Urinary bladder (tissue), 4 donors: Measurements from ENCODE around the gene CDCP1. TPM values are rescaled to one million over a fixed set of nuclear protein-coding genes. Genes with fewer than 3 reads are reported as not detected.

Source experiments
- DNase-seq: peaks from one replicate; pipeline ENCODE4 v3.0.0-alpha.2; 2015; ENCODE audit errors: extremely low spot score
- H3K27ac ChIP-seq: one replicate; pipeline ENCODE4 v1.5.1; 2013; ENCODE audit warnings: low read depth, mild to moderate bottlenecking, moderate library complexity
- H3K36me3 ChIP-seq: one replicate; pipeline ENCODE4 v1.6.1; 2013; ENCODE audit warnings: mild to moderate bottlenecking, moderate library complexity; ENCODE audit not compliant: insufficient read depth
- H3K4me1 ChIP-seq: one replicate; pipeline ENCODE4 v1.6.1; 2013; ENCODE audit warnings: mild to moderate bottlenecking, moderate library complexity; ENCODE audit not compliant: insufficient read depth
- H3K4me3 ChIP-seq: one replicate; pipeline ENCODE4 v1.5.1; 2013; ENCODE audit warnings: low read depth, low read length
- WGBS: extraction: QIAGEN DNeasy Blood & Tissue Kit; methylation state at CpG from one replicate; pipeline ENCODE4 v1.1.7; 2013; 5-methylcytosine and 5-hydroxymethylcytosine counted together
- polyA plus RNA-seq: library from polyadenylated mRNA; stranded (reverse); fragments of 200-250 nt; gene quantifications from one replicate; pipeline ENCODE4 v1.2.3, GENCODE V29; 2013
- total RNA-seq: library from RNA; depleted of rRNA; stranded (reverse); fragments of >200 nt; gene quantifications from one replicate; pipeline ENCODE4 v1.2.3, GENCODE V29; 2014
- donor health status: healthy with polysubstance abuse.
- donor health status: healthy.

The CDCP1 gene
- total and polyA plus RNA-seq, 2 donors: 2.0 to 2.9 TPM

GRCh38 chr3:45123581-45124269, 22.5 kb downstream of the CDCP1 start:
- WGBS: 78% methylated on average over 3 of the region's 3 CpGs
- H3K27ac ChIP-seq: no peak overlapping the region
- DNase-seq: no peak
- no peak overlapping the region for H3K4me3 ChIP-seq
- no peaks in the 10 kb centered on the region for H3K4me1 ChIP-seq
- H3K36me3 ChIP-seq: no peaks in the 10 kb centered on the region

- Histone ChIP-seq H3K4me3 (no peak overlapping the region), H3K27ac (no peak overlapping the region), H3K4me1 (no peaks in the 10 kb centered on the region), H3K36me3 (no peaks in the 10 kb centered on the region)
- 61% methylated on average over 5 of the region's 5 CpGs for WGBS
- DNase-seq: no peak
These were observed 23.1 kb downstream of the CDCP1 start for GRCh38 chr3:45123030-45123429.

GRCh38 chr3:45120359-45121158, 25.6 kb downstream of the CDCP1 start:
- Histone ChIP-seq H3K4me1 (no peaks in the 10 kb centered on the region), H3K4me3 (no peak overlapping the region), H3K27ac (no peak overlapping the region), H3K36me3 (no peaks in the 10 kb centered on the region)
- 85% methylated on average over 12 of the region's 12 CpGs for WGBS
- DNase-seq: no peak

GRCh38 chr3:45119824-45120358, 26.3 kb downstream of the CDCP1 start:
- H3K27ac ChIP-seq: no peak overlapping the region
- no peak overlapping the region for H3K4me3 ChIP-seq
- DNase-seq: no peak
- H3K4me1 ChIP-seq: no peaks in the 10 kb centered on the region
- WGBS: 78% methylated on average over 2 of the region's 2 CpGs
- no peaks in the 10 kb centered on the region for H3K36me3 ChIP-seq

- 58% methylated on average over 4 of the region's 4 CpGs for WGBS
- Histone ChIP-seq H3K27ac (no peak overlapping the region), H3K36me3 (no peaks in the 10 kb centered on the region)
These were observed 26.8 kb downstream of the CDCP1 start for GRCh38 chr3:45119376-45119775.

GRCh38 chr3:45118615-45119071, 27.5 kb downstream of the CDCP1 start:
- H3K36me3 ChIP-seq: no peaks in the 10 kb centered on the region
- no peak for DNase-seq
- H3K4me1 ChIP-seq: no peaks in the 10 kb centered on the region
- WGBS: 62% methylated on average over 2 of the region's 2 CpGs
- no peak overlapping the region for H3K27ac ChIP-seq
- no peak overlapping the region for H3K4me3 ChIP-seq

More at GRCh38 chr3:45119376-45119775, 26.8 kb downstream of the CDCP1 start:
- DNase-seq: no peak
- Histone ChIP-seq H3K4me1 (no peaks in the 10 kb centered on the region), H3K4me3 (no peak overlapping the region)

GRCh38 chr3:45116350-45116749, 29.8 kb downstream of the CDCP1 start:
- 53% methylated on average over 4 of the region's 4 CpGs for WGBS
- no peak overlapping the region for H3K27ac ChIP-seq

GRCh38 chr3:45113625-45114050, 32.5 kb downstream of the CDCP1 start:
- no peak for DNase-seq
- Histone ChIP-seq H3K36me3 (no peaks in the 10 kb centered on the region), H3K27ac (no peak overlapping the region), H3K4me3 (no peak overlapping the region), H3K4me1 (no peaks in the 10 kb centered on the region)
- WGBS: 60% methylated on average over 6 of the region's 6 CpGs

More at GRCh38 chr3:45116350-45116749, 29.8 kb downstream of the CDCP1 start:
- no peak overlapping the region for H3K4me3 ChIP-seq
- no peak for DNase-seq
- H3K36me3 ChIP-seq: no peaks in the 10 kb centered on the region
- no peaks in the 10 kb centered on the region for H3K4me1 ChIP-seq

- no peak overlapping the region for H3K27ac ChIP-seq
- no peaks in the 10 kb centered on the region for H3K4me1 ChIP-seq
- whole genome bisulfite sequencing: 58% methylated on average over 4 of the region's 4 CpGs
- H3K4me3 ChIP-seq: no peak overlapping the region
- no peak for DNase-seq
- no peaks in the 10 kb centered on the region for H3K36me3 ChIP-seq
These were observed 33.2 kb downstream of the CDCP1 start for GRCh38 chr3:45112939-45113338.

- Histone ChIP-seq H3K4me1 (no peaks in the 10 kb centered on the region), H3K4me3 (no peak overlapping the region), H3K27ac (no peak overlapping the region), H3K36me3 (no peaks in the 10 kb centered on the region)
- 90% methylated on average over 10 of the region's 10 CpGs for WGBS
- no peak for DNase-seq
These were observed 35.7 kb downstream of the CDCP1 start for GRCh38 chr3:45110509-45110833.

- no peaks in the 10 kb centered on the region for H3K4me1 ChIP-seq
- no peak overlapping the region for H3K4me3 ChIP-seq
- no peaks in the 10 kb centered on the region for H3K36me3 ChIP-seq
- no peak overlapping the region for H3K27ac ChIP-seq
- DNase-seq: no peak
- 69% methylated on average over 7 of the region's 7 CpGs for WGBS
These were observed 36.2 kb downstream of the CDCP1 start for GRCh38 chr3:45109771-45110508.

- no peak for DNase-seq
- H3K4me1 ChIP-seq: no peaks in the 10 kb centered on the region
- 93% methylated on average over 2 of the region's 2 CpGs for WGBS
These were observed 39.3 kb downstream of the CDCP1 start for GRCh38 chr3:45106874-45107273.

GRCh38 chr3:45105855-45106671, 40.1 kb downstream of the CDCP1 start:
- Histone ChIP-seq H3K36me3 (no peaks in the 10 kb centered on the region), H3K27ac (no peak overlapping the region)
- 72% methylated on average over 5 of the region's 5 CpGs for WGBS

More at GRCh38 chr3:45106874-45107273, 39.3 kb downstream of the CDCP1 start:
- Histone ChIP-seq H3K36me3 (no peaks in the 10 kb centered on the region), H3K27ac (no peak overlapping the region), H3K4me3 (no peak overlapping the region)

More at GRCh38 chr3:45105855-45106671, 40.1 kb downstream of the CDCP1 start:
- no peak overlapping the region for H3K4me3 ChIP-seq
- H3K4me1 ChIP-seq: no peaks in the 10 kb centered on the region
- no peak for DNase-seq
